Hepatocyte (in vitro differentiated cells): ENCODE data around the gene SMIM35.

ENCODE experiments used
- CTCF ChIP-seq: fragments of 200-600 bp; sonication (generic); IDR thresholded peaks from 2 replicates; pipeline ENCODE4 v1.5.1; 2016; ENCODE audit warnings: antibody characterized with exemption, mild to moderate bottlenecking; ENCODE audit not compliant: poor library complexity
- EZH2 ChIP-seq: fragments of 200-600 bp; sonication (generic); IDR thresholded peaks from 2 replicates; pipeline ENCODE4 v1.6.1; 2016; ENCODE audit warnings: antibody characterized with exemption, mild to moderate bottlenecking, borderline replicate concordance
- EZH2phosphoT487 ChIP-seq: fragments of 200-600 bp; sonication (generic); IDR thresholded peaks from one replicate; pipeline ENCODE4 v1.6.1; 2018; ENCODE audit warnings: antibody characterized with exemption, mild to moderate bottlenecking, low read depth, moderate library complexity; ENCODE audit not compliant: unreplicated experiment, severe bottlenecking

- TF ChIP-seq CTCF (no peak), EZH2 (no peak), EZH2phosphoT487 (no peak)
Measured at GRCh38 chr11:118082880-118083552, 3.7 kb downstream of the SMIM35 start.
